Measurements from ENCODE around the gene TMCC3. TPM values are rescaled to one million over a fixed set of nuclear protein-coding genes. Genes with fewer than 3 reads are reported as not detected.

The TMCC3 gene
- total RNA-seq, 1 donor from 2014 or later: 11.0 TPM

DNA sequence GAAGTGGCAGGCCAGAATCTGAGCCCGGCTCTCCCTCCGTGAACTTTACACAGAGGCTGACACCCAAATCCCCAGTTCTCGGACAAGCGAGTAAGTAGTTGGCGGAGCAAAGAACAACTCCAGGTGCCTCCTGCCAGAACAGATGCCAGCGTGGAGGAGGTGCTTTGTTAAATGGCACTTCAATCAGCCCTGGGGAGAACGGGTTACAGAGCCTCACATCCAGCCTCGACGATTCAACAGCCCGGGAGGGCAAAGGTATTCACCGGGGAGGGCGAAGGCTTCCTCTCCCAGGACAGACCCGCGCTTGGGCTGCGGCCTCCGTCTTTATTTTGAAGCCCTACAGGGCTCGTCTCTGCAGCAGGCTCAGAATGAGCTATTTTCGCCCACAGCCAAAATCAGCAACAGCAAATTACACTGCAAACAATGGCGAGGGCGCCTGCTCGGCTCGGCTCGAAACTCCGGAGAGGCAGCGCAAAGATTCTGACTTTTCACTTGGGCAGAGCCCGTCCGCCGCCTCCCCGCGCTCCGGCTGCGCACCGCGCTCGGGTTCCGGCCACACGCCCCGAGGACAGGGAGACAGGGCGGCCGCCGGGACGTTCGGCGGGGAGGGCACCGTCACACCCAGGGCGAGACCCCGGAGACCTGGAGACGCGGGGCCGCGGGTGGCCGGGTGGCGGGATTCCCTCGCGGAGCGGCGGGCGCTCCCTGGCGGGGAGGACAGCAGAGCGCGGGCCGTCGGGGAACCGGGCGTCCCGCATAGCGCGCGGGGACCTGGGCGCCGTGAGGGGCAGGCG is 811 bp downstream of the TMCC3 start:
- H3K27ac ChIP-seq: peak overlapping the region; percentile 48 to 77
- peak in 2 of 3 experiments; percentile 26 to 47 for TF ChIP-seq CTCF (IDR thresholded peaks at IDR 0.05)
- no peaks in the 10 kb centered on the region for H3K27me3 ChIP-seq
- no peaks in the 10 kb centered on the region for H3K9me3 ChIP-seq
- no peaks in the 10 kb centered on the region for H3K36me3 ChIP-seq
- no peaks in the 10 kb centered on the region for H3K4me1 ChIP-seq
- H3K4me3 ChIP-seq: peak overlapping the region; percentile 79 to 94
- intact Hi-C loops (cut with DNase I): loop anchor here (5.0 kb wide), 1 partner anchor 58 kb away; no protein-coding TSS in a partner anchor
- no peak for DNase-seq (ENCODE audit: low spot score in 2 of 2)

- H3K4me3 ChIP-seq: peak overlapping the region; percentile 79 to 94
- H3K27ac ChIP-seq: no peak overlapping the region
- intact Hi-C loops (cut with DNase I): no loop called here
- DNase-seq (ENCODE audit: low spot score in 2 of 2): no peak
- no peaks in the 10 kb centered on the region for H3K4me1 ChIP-seq
- H3K9me3 ChIP-seq: no peaks in the 10 kb centered on the region
- no peaks in the 10 kb centered on the region for H3K36me3 ChIP-seq
- no peak for TF ChIP-seq CTCF (IDR thresholded peaks at IDR 0.05)
- H3K27me3 ChIP-seq: no peaks in the 10 kb centered on the region
Measured at GRCh38 chr12:94648578-94648977, 1.8 kb downstream of the TMCC3 start.

DNA sequence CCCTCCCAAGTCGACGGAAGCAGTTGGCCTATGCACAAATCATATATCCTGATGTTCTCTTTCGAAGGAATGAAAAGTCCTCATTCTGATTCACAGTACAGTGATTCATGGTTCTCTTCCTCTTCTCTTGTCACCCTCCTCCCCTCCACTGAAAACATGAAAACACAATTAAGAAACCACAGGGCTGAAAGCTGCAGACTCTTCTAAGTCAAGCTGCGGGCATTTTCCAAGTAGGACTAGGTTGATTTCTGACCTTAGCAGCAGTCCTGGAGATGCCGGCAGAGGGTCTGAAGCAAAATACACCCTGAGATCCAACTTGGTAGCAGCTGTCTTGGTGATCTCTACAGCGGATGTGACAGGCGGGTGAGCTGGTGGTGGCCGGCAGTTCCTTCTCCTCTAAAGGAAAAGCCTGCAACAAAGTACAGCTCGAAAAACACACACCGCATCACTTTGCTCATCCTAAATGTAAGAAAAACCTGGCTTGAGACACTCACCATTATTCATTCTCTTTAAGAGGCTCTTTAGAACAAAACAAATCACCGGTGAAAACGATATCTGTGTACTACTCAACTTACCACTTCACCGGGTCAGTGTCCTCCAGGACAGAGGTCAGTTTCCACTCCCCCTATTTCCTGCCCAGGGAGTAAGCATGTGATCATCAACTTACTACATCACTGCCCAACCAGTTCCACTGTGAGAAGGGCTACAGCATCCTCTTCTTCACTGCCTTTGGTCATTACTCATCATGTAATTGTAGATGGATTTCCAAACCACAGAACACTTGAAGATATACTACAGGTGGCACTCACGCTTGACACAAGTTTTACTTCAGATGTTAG is 6.0 kb downstream of the TMCC3 start:
- intact Hi-C loops (cut with DNase I): no loop called here
- no peak for TF ChIP-seq CTCF (IDR thresholded peaks at IDR 0.05)
- no peak overlapping the region for H3K27ac ChIP-seq
- DNase-seq (ENCODE audit: low spot score in 2 of 2): no peak
- no peaks in the 10 kb centered on the region for H3K9me3 ChIP-seq
- H3K36me3 ChIP-seq: no peaks in the 10 kb centered on the region
- no peaks in the 10 kb centered on the region for H3K27me3 ChIP-seq
- no peak overlapping the region for H3K4me3 ChIP-seq
- H3K4me1 ChIP-seq: no peaks in the 10 kb centered on the region

- Histone ChIP-seq H3K4me1 (no peaks in the 10 kb centered on the region), H3K27ac (no peak overlapping the region), H3K36me3 (no peaks in the 10 kb centered on the region), H3K4me3 (no peak overlapping the region), H3K9me3 (no peaks in the 10 kb centered on the region), H3K27me3 (no peaks in the 10 kb centered on the region)
- intact Hi-C loops (cut with DNase I): no loop called here
- no peak for TF ChIP-seq CTCF (IDR thresholded peaks at IDR 0.05)
- DNase-seq (ENCODE audit: low spot score in 2 of 2): no peak
Measured at GRCh38 chr12:94643606-94644005, 6.8 kb downstream of the TMCC3 start.

DNA sequence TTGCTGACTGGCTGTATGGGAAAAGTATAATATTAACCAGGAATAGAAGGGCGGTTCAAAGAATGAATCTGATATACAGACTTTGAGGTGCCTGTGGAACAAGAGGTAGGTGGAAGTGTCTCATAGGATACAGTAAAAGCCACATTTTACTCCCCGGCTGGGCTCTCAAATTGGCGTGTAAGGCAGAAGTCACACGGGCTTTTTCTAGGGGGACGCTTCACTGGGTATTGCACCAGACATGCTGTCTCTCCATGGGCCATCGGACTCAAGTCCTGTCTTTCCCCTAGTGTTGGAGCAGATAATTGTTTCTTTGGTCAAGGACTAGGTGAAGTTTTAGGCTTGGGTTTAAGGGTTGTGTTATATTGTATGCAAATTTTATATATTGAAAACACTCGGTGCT is 9.1 kb downstream of the TMCC3 start:
- Histone ChIP-seq H3K4me1 (no peaks in the 10 kb centered on the region), H3K36me3 (no peaks in the 10 kb centered on the region), H3K27me3 (no peaks in the 10 kb centered on the region), H3K9me3 (no peaks in the 10 kb centered on the region), H3K4me3 (no peak overlapping the region), H3K27ac (no peak overlapping the region)
- TF ChIP-seq CTCF (IDR thresholded peaks at IDR 0.05): no peak
- intact Hi-C loops (cut with DNase I): no loop called here
- DNase-seq (ENCODE audit: low spot score in 2 of 2): no peak

Data from ascending aorta (tissue), 2 donors.